ENCODE measurements around the gene TRPM3. TPM values are rescaled to one million over a fixed set of nuclear protein-coding genes. Genes with fewer than 3 reads are reported as not detected.

TRPM3 gene
- total RNA-seq, 4 donors from 2014 or later = 0.57 to 4.4 (median 1.4) TPM; not detected in 1

- no peak for TF ChIP-seq CTCF (IDR thresholded peaks at IDR 0.05; ENCODE audit: low read depth)
Measured at GRCh38 chr9:70798018-70798417, 323.4 kb downstream of the TRPM3 start.

DNA sequence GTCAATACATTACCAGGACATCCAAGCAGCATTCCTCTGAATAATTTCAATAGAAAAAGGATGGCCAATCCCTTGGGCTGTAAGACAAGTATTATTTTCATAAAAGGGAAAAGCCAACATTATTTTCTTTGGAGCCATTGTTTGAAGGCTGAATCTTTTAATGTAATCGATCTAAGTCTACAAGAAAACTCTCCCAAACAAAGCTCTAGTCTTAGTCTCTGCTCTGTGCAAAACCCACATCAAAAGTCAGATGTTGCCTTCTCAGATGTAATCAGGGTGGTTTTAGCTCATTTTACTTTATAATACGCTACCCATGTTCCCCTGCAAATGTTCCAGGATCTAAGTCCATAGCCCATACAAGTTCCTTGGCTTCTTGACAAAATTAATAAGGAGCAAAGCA, 325.6 kb downstream of the TRPM3 start:
- no peak for TF ChIP-seq CTCF (IDR thresholded peaks at IDR 0.05; ENCODE audit: low read depth)

DNA sequence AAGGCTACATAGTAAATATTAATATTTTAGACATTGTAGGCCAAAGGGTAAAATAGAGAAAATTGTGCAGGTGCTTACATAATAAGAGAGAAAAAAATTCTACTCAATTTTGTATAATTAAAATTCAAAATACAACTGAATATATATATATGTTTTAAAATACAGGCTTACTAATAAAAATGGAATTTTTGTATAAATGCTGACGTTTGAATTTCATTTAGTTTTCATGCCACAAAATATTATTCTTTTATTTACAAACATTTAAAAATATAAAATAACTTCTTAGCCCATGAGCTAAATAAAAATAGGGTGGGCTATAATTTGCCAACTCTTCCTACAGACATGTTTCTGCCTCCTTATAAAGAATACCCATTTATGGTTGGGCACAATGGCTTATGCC, 328.6 kb downstream of the TRPM3 start:
- no peak for TF ChIP-seq CTCF (IDR thresholded peaks at IDR 0.05; ENCODE audit: low read depth)

DNA sequence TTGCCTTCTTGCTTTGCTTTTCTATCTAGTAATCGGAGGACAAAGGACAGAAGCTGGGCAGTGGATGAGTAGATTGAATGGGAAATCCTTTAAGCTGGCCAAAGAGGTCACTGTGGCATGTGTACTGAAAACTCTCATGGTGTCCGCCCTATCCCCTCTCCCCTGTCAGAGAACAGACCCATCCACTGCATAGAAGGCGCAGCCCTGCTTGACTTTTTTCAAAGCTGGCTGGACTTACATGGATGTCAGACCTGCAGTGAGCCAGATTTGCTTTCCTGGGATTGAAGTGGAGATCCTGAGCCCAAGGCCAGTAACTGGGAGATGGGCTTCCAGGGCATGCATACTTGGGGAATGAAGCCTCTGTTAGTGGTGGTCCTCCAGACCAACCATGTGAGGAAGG, 329.5 kb downstream of the TRPM3 start:
- no peak for TF ChIP-seq CTCF (IDR thresholded peaks at IDR 0.05; ENCODE audit: low read depth)

DNA sequence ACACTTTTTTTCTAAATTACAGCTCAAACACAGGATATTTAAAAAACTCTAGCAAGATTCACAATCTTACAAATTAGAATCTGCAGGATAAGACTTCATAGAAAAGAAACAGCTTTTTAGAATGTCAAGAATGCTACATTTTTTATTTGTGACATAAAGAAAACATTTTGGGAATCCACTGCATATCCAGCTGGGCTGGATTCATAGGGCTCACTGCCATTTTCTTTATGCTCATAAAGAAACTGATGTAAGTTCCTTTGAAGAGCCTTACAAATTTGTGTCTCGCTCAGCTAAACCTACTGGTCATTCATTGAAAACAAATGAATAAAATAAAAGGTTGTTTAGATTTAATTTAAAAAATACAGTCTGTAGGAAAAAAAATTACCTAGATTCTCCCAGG, 332.3 kb downstream of the TRPM3 start:
- TF ChIP-seq CTCF (IDR thresholded peaks at IDR 0.05; ENCODE audit: low read depth) = no peak

GRCh38 chr9:70784456-70784855, 337.0 kb downstream of the TRPM3 start:
- no peak for TF ChIP-seq CTCF (IDR thresholded peaks at IDR 0.05; ENCODE audit: low read depth)

GRCh38 chr9:70778568-70778967, 342.9 kb downstream of the TRPM3 start:
- TF ChIP-seq CTCF (IDR thresholded peaks at IDR 0.05; ENCODE audit: low read depth) = no peak

All from subcutaneous adipose tissue (tissue), 4 donors.